Stimulated activated CD8-positive, alpha-beta memory T cell treated with anti-CD3 and anti-CD28 coated beads, Interleukin-4, amount 100 ng/mL, for 48 hours (primary cell): Measurements from ENCODE around the gene CLCN6.

ENCODE experiments used
- DNase-seq: peaks from one replicate; pipeline ENCODE4 v3.0.0-alpha.2; 2020

Gene CLCN6, protein sequence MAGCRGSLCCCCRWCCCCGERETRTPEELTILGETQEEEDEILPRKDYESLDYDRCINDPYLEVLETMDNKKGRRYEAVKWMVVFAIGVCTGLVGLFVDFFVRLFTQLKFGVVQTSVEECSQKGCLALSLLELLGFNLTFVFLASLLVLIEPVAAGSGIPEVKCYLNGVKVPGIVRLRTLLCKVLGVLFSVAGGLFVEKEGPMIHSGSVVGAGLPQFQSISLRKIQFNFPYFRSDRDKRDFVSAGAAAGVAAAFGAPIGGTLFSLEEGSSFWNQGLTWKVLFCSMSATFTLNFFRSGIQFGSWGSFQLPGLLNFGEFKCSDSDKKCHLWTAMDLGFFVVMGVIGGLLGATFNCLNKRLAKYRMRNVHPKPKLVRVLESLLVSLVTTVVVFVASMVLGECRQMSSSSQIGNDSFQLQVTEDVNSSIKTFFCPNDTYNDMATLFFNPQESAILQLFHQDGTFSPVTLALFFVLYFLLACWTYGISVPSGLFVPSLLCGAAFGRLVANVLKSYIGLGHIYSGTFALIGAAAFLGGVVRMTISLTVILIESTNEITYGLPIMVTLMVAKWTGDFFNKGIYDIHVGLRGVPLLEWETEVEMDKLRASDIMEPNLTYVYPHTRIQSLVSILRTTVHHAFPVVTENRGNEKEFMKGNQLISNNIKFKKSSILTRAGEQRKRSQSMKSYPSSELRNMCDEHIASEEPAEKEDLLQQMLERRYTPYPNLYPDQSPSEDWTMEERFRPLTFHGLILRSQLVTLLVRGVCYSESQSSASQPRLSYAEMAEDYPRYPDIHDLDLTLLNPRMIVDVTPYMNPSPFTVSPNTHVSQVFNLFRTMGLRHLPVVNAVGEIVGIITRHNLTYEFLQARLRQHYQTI

DNA sequence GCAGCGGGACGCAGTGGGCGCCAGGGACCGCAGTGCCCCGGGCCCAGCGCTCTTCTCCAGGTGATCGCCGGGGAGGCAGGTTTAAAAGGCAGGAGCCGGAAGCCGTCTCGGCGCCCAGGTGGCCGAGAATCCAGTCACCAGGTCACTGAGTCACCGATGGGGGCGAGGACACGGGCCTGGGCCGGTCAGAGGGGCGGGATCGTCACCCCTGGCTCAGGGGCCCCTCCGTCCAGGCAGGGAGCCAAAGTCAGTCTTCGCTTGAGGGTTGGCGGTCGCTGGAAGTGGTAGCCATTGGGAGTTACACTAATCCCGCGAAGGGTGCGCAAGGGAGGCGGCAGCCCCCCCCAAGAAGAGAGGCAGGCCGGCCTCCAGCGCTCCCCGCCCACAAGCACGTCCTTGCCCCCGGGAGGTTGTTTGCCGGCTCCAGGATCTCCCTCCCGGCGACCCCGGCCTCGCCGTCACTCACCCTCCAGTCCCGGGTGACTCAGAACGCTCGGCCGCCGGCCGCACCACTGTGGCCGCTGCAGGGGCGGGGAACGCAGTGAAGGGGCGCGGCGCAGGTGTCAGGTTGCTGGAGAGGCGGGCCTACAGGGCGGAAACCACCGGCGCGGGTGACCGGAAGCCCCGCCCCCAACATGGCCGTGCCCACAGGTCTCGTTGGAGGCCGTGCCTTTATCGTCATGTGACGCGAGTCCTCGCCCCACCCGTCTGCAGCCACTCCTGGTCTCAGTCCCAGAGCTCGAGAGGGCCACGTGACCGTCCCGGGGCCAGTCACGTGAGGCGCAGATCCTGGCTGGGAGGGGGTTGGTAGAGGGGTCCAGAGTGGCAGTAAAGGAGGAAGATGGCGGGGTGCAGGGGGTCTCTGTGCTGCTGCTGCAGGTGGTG, at the start of gene CLCN6, which contains the start of gene MTHFR:
Gene CLCN6, plus strand, starts transcription at position 770 of the 885 bp plus-strand sequence. Its CDS starts 72 bp downstream, at position 842.
Gene MTHFR, minus strand, starts transcription at position 543 of the 885 bp plus-strand sequence. CDS start 2,848 bp downstream, outside the sequence.
- DNase-seq, result peak; percentile 99

DNA sequence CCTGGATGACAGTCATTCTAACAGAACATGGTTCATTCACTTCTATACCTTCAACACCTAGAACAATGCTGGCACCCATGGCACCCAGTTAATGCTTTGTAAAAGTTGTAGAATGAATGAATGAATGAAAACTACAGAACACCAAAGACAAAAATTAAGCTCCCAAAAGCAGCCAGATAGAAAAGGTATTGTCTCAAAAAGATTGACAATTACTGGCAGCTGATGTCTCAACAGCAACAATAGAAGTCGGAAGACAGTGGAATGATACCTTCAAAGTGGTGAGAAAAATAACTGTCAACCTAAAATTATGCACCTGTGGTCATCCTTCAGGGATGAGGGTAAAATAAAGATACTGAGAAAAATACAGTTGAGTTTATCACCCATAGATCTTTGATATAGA, 48.9 kb upstream of the CLCN6 start:
- no peak for DNase-seq

- no peak for DNase-seq
Observed at GRCh38 chr1:11759791-11760190, 46.2 kb upstream of the CLCN6 start.

- no peak for DNase-seq
Observed at GRCh38 chr1:11761285-11761684, 44.7 kb upstream of the CLCN6 start.

DNA sequence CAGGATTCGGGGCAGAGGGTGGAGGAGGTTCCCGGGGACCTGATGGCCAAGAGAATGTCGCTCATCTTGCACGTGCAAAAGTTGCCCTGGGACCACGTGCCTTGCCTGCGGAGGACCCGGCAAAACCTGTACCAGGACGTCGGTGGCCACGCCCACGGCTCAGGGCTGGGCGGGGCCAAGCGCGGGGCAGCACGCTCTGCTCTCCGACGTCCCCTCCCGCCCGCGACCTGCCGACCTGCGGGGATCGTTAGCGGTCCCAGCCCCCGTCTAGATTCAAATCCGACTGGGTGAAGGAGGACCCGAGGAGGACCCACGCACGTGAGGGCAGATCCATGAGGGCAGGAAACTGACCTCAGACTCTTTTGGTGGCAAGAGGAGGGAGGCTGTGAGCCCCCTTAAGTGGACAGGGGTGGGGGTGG, 44.0 kb upstream of the CLCN6 start, which contains the start of gene C1orf167:
Gene C1orf167, plus strand, starts transcription at position 206 of the 419 bp plus-strand sequence. CDS start 2,208 bp downstream, outside the sequence.
- peak; percentile 52 for DNase-seq

- no peak for DNase-seq
Observed at GRCh38 chr1:11764115-11764514, 41.9 kb upstream of the CLCN6 start.

GRCh38 chr1:11764519-11764918, 41.5 kb upstream of the CLCN6 start:
- no peak for DNase-seq

GRCh38 chr1:11765661-11766428, 40.1 kb upstream of the CLCN6 start:
- no peak for DNase-seq

DNA sequence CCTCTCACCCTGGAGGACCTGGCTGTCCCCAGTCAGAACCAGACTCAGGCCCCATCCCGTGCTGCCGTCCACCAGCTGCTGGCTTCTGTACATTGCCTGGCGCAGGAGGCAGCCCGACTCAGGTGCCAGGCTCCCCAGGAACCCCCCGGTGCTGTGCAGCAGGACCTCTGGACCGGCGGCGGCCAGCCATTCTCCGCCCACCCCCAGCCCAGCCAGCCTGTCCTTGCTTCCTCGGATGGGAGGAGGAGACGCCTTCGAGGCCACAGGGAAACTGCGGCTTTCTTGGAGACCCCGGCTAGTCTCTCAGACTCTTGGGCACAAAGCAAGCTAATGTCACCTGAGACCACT, 39.6 kb upstream of the CLCN6 start:
- no peak for DNase-seq

- no peak for DNase-seq
Observed at GRCh38 chr1:11767922-11768704, 37.9 kb upstream of the CLCN6 start.

DNA sequence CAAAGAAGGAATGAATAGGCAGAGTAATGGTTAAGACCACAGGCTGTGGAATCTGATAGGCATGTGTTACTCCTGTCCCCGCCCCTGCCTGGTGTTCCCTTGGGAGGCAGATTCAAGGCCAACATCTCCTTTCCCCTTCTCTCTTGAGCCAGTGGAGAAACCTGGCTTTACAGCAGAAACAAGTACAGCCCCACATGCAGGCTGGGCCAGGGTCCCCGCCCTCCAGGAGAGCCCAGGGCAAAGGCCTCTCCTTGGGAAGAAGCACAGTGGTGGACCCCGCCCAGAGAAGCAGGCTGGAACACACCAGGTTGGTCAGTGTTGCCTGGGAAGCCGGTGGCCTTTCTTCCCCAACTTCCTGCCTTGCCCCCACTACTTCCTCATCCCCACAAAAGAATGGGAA, 37.2 kb upstream of the CLCN6 start:
- DNase-seq, result no peak

DNA sequence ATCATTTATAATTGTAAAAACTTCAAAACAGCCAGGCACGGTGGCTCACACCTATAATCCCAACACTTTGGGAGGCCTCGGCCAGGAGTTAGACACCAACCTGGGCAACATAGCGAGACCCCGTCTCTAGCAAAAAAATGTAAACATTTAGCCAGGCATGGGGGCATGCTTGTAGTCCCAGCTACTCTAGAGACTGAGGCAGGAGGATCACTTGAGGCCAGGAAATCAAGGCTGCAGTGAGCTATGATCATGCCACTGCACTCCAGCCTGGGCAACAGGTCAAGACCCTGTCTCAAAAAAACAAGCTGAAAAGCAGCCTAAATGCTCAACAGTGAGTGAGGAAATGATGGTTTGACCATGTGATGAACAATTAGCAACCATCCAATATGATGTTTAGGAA, 36.7 kb upstream of the CLCN6 start:
- DNase-seq, result no peak

DNA sequence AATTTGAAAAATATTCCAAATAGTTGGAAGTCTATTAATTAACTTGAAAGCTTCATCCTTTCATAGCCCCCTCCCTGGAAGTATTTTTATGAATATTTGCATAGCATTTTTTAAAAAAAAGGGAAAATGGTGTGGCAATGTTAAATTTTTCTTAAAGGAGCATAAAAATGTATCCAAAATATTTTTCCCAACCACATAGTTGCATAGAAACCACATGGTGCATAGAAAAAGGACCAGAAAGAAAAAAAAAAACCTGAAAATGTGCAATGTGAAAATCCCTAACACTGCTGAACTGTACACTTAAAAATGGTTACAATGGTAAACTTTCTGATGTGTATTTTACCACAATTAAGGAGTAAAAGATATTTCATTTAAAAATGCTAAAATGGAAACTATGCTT, 36.0 kb upstream of the CLCN6 start:
- no peak for DNase-seq

GRCh38 chr1:11771481-11772043, 34.4 kb upstream of the CLCN6 start:
- DNase-seq, result no peak

DNA sequence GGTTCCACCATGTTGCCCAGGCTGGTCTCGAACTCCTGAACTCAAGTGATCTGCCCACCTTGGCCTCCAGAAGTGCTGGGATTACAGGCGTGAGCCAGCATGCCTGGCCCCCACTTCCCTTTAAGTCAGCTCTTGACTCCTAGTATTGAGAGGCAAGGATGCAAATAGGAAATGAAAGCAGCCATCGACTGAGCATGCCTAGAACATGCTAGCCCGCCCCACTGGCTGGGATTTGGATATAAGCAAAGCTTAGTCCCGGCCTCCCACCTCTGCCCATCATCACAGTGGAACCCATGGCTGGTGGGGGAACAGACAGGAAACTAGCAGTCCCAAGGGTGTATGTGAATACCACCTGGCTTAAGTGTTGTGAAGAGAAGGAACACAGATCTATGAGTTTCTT, 33.5 kb upstream of the CLCN6 start:
- DNase-seq, result no peak

DNA sequence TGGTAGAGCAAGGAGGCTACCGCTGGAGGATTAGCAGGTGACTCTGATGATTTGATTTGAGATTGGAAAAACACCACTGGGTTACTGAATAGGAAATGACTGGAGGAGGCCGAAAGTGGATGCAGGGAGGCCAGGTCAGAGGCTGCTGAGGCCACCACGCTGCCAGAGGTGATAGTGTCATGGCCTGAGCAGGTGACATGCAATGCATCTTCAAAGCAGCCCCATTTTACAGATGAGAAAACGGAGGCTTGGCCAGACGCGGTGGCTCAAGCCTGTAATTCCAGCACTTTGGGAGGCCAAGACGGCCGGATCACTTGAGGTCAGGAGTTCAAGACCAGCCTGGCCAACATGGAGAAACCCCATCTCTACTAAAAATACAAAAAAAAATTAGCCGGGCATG, 31.2 kb upstream of the CLCN6 start:
- DNase-seq, result no peak

GRCh38 chr1:11777658-11778322, 28.2 kb upstream of the CLCN6 start:
- no peak for DNase-seq

DNA sequence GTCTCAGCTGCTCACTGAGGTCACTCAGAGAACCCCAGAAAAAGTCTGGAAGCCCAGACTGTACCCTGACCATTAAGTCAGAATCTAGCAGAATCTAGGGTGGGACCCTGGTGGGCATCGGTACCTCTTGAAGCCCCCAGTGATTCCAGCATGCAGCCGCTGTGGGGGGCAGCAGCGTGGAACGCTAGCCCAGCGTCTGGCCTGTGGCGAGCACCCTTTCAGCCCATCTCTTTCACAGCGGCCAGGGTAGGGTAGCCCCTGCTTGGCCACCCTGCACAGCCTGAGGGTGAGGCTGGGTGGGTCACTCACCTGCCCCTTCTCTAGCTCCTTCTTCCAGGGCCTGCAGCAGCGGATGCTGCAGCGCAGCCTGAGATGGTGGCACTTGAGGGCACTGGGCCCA, 27.7 kb upstream of the CLCN6 start:
- DNase-seq, result no peak

- DNase-seq, result no peak
Observed at GRCh38 chr1:11778844-11779623, 27.0 kb upstream of the CLCN6 start.
